Activated T-helper 2 cell treated with anti-CD3 and anti-CD28 coated beads, Interferon-gamma antibody, Interleukin-2, Interleukin-4, amounts not matched to agents 10 μg/mL and 5 μg/mL and 100 μg/mL, durations not matched to agents 14 hours and 24 hours and 36 hours (primary cell): Measurements from ENCODE around the gene SCO1. TPM values are rescaled to one million over a fixed set of nuclear protein-coding genes. Genes with fewer than 3 reads are reported as not detected.

Experiments
- DNase-seq: peaks from one replicate; pipeline ENCODE4 v3.0.0; 2021; ENCODE audit warnings: low spot score
- H3K27ac Mint-ChIP-seq: one replicate; pipeline ENCODE4 v1.8.0; 2021; ENCODE audit warnings: mixed read lengths
- H3K27me3 Mint-ChIP-seq: one replicate; pipeline ENCODE4 v1.8.0; 2021; ENCODE audit warnings: low read depth, mixed read lengths
- H3K36me3 Mint-ChIP-seq: one replicate; pipeline ENCODE4 v1.8.0; 2021; ENCODE audit warnings: low read depth, mixed read lengths
- H3K4me1 Mint-ChIP-seq: one replicate; pipeline ENCODE4 v1.8.0; 2021; ENCODE audit warnings: low read depth, mixed read lengths
- H3K4me3 Mint-ChIP-seq: one replicate; pipeline ENCODE4 v1.8.0; 2021; ENCODE audit warnings: low read depth, mild to moderate bottlenecking, moderate library complexity, mixed read lengths
- H3K9me3 Mint-ChIP-seq: one replicate; pipeline ENCODE4 v1.8.0; 2021; ENCODE audit warnings: mixed read lengths
- intact Hi-C: fragments of 100-400 bp; cut with micrococcal nuclease; formaldehyde crosslinking; loops from one replicate; pipeline ENCODE4 v1.15.1; 2023
- total RNA-seq: library from RNA; stranded (reverse); gene quantifications from 2 replicates; pipeline ENCODE4 v1.2.3, GENCODE V29; 2022

The SCO1 gene
- total RNA-seq, 1 donor from 2014 or later, result 35.4 TPM

DNA sequence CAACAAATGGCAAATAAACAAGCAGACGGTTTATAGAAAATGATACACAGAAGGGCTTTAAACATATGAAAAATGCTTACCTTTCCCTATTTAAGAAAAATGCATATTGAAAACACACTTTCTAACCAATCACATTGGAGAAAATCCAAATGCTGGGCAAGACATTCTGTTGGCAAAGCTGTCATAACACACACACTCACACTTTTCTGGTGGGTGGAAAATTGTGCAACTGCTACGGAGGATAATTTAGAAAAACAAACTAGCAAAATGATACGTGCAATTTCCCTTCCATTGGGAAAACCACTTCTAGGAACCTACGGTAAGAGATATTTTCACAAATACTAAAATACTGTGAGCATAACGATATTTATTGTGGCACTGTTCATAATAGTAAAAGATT lies 30.4 kb downstream of the SCO1 start:
- H3K27me3 Mint-ChIP-seq, result no peaks in the 10 kb centered on the region
- H3K4me3 Mint-ChIP-seq, result no peak overlapping the region
- H3K27ac Mint-ChIP-seq, result no peak overlapping the region
- no peak for DNase-seq
- no peaks in the 10 kb centered on the region for H3K9me3 Mint-ChIP-seq
- no peaks in the 10 kb centered on the region for H3K36me3 Mint-ChIP-seq
- H3K4me1 Mint-ChIP-seq, result no peaks in the 10 kb centered on the region
- intact Hi-C loops, result no loop called here

DNA sequence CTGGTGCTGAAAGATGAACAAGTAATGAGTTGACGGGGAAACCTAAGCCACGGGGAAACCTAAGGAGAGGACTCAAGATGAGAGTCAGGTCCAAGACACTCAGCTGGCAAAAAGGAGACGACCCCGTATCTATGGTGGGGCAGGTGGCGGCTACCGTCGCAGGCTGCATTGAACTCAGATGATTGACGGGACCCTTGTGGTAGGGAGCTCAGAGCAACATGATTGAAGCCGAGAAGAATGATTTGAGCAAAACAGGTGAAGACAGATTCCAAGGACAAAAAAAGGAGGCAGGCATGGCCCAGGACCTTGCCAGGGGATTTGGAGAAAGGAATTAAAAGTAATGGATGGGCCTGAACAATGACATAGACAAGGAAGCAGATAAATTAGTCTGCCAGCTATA lies 32.8 kb downstream of the SCO1 start:
- no peaks in the 10 kb centered on the region for H3K27me3 Mint-ChIP-seq
- no peaks in the 10 kb centered on the region for H3K9me3 Mint-ChIP-seq
- no peak overlapping the region for H3K27ac Mint-ChIP-seq
- intact Hi-C loops, result no loop called here
- H3K4me3 Mint-ChIP-seq, result no peak overlapping the region
- DNase-seq, result no peak
- no peaks in the 10 kb centered on the region for H3K4me1 Mint-ChIP-seq
- H3K36me3 Mint-ChIP-seq, result no peaks in the 10 kb centered on the region

DNA sequence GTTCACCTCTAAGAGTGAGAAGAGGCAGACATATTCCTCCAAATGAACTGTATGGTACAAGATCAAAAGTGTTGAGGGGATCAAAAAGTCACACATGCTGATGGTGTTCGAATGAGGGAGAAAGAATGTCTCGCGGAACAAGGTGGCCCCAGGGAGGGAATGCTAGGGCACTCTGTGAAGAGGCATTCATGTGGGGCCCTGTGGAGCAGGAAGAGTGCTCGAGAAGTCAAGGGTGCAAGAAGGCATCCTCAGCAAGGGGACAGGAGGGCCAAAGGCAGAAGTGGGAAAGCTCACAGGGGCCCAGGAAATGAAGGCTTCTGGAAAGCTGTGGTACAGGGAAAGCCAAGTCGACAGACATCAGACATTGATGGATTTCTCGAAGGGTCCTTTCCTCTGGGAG lies 34.1 kb downstream of the SCO1 start:
- no peaks in the 10 kb centered on the region for H3K9me3 Mint-ChIP-seq
- no peaks in the 10 kb centered on the region for H3K4me1 Mint-ChIP-seq
- no peaks in the 10 kb centered on the region for H3K27me3 Mint-ChIP-seq
- H3K4me3 Mint-ChIP-seq, result no peak overlapping the region
- DNase-seq, result no peak
- H3K27ac Mint-ChIP-seq, result no peak overlapping the region
- intact Hi-C loops, result no loop called here
- no peaks in the 10 kb centered on the region for H3K36me3 Mint-ChIP-seq

DNA sequence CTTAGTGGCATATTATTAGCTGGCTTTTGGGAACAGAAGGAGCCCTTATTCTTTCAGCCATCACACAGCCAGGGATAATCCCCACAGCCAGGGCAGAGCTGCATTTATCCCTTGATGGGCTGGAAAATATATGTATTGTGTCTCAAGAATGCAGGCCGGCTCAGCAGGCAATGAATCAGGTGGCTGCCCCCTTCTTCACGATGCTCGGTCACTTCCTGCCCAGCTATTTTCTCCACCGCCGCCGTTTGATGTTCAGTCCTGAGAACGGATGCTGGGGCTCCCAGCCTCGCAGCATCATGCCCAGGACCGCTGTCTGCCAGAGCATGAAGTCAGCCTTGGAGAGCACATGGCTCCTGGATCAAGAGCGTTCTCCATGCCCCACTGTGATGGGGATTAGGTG lies 35.9 kb downstream of the SCO1 start:
- Mint-ChIP-seq H3K4me3 (no peak overlapping the region), H3K9me3 (no peaks in the 10 kb centered on the region), H3K4me1 (no peaks in the 10 kb centered on the region), H3K36me3 (no peaks in the 10 kb centered on the region), H3K27ac (no peak overlapping the region), H3K27me3 (no peaks in the 10 kb centered on the region)
- intact Hi-C loops, result no loop called here
- DNase-seq, result no peak

DNA sequence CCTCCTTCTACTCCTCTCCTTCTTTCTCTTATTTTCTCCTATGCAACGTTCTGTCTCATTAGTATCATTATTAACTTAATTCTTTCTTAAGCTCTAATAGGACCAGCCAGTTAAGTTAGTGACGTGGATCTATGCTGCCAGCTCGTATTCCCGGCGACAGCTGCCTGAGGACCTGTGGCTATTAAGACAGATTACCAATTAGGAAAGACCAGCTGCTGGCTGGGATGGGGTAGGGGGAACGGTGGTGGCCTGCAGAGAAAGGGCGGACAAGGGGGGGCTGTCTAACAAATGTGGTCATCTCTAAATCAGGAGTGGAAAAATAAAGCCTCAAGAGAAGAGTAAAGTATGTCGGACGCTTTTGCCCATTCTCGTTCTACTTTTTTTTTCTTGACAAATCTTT lies 39.5 kb downstream of the SCO1 start:
- Mint-ChIP-seq H3K4me3 (no peak overlapping the region), H3K27ac (no peak overlapping the region), H3K9me3 (no peaks in the 10 kb centered on the region), H3K36me3 (no peaks in the 10 kb centered on the region), H3K4me1 (peaks cover 5% of the 10 kb centered on the region), H3K27me3 (no peaks in the 10 kb centered on the region)
- DNase-seq, result no peak
- intact Hi-C loops, result no loop called here

DNA sequence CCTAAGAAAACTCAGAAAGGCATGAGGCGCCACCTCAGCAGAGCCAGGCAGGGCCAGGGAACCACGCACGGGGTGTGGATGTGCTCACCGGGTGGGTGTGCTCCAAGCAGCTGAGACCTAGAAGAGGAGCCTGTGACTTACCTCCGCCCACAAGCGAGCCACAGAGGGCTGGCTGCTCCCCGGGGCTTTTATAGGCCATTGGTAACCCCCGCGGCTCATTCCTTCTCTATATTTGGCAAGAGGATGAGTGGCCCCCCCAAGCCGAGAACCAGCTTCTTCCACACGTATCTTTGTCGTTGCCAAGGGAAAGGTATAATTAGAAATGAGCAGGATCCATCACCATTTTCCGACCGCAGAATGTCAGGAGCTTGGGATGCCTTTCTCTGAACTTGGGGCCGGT lies 40.2 kb downstream of the SCO1 start, which contains the start of gene MYH3:
Gene MYH3, minus strand, starts transcription at position 162 of the 400 bp plus-strand sequence. CDS start 2,245 bp downstream, outside the sequence.
- no peaks in the 10 kb centered on the region for H3K36me3 Mint-ChIP-seq
- H3K4me3 Mint-ChIP-seq, result no peak within 1 kb of the TSS
- intact Hi-C loops, result no loop called here
- no peak within 1 kb of the TSS for H3K27ac Mint-ChIP-seq
- DNase-seq, result no peak
- H3K4me1 Mint-ChIP-seq, result peaks cover 8% of the 10 kb centered on the region
- no peaks in the 10 kb centered on the region for H3K27me3 Mint-ChIP-seq
- no peaks in the 10 kb centered on the region for H3K9me3 Mint-ChIP-seq

DNA sequence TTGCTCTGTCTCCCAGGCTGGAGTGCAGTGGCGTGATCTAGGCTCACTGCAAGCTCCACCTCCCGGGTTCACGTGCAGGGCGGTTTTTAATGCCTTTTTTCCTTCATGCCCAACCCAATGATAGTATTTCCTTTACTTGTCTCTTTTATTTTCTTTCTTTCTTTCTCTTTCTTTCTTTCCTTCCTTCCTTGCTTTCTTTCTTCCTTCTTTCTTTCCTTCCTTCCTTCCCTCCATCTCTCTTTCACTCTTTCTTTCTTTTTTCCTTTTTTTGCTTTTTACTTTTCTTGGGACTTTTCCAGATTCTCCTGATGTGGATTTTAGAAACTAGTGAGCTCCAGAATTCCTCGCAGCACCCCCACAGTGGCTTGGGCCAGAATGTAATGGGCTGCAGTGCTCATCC lies 43.3 kb downstream of the SCO1 start:
- H3K36me3 Mint-ChIP-seq, result no peaks in the 10 kb centered on the region
- intact Hi-C loops, result no loop called here
- no peak overlapping the region for H3K27ac Mint-ChIP-seq
- no peaks in the 10 kb centered on the region for H3K27me3 Mint-ChIP-seq
- no peaks in the 10 kb centered on the region for H3K9me3 Mint-ChIP-seq
- peaks cover 9% of the 10 kb centered on the region for H3K4me1 Mint-ChIP-seq
- DNase-seq, result no peak
- H3K4me3 Mint-ChIP-seq, result no peak overlapping the region

DNA sequence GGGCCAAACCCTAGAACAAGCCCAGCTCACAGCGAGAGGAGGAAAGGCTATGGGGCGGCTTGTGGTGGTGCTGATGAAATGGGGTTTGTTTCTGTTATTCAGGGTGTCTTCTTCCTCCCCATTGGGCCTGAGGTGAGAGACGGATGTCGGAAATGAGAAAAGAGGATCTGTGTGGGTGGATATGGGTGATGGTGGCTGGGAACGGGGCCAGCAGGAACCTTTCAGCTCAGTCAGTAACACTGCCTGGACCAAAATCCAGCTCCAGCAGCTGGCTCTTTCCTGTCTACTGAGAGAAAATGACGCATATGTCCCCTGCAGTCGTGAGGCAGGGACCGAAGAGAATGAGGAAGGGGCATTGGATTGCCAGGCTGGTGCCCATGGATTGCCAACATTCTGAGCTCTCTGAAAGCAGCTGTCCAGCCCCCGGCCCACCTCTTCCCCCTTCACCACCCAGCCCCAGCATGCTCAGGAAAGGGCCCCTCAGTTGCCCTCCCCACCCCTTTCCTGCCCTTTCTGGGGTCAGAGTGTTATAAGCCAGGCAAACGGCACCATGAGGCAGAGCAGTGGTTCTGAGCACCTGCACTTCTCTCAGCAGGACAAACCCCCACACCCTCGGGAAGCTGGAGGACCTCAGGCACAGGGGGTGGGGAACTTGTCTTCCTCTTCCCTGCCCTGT lies 44.2 kb downstream of the SCO1 start:
- no peaks in the 10 kb centered on the region for H3K36me3 Mint-ChIP-seq
- intact Hi-C loops, result no loop called here
- no peak for DNase-seq
- H3K4me1 Mint-ChIP-seq, result peaks cover 9% of the 10 kb centered on the region
- H3K27me3 Mint-ChIP-seq, result no peaks in the 10 kb centered on the region
- H3K27ac Mint-ChIP-seq, result peak overlapping the region; percentile 40
- no peaks in the 10 kb centered on the region for H3K9me3 Mint-ChIP-seq
- H3K4me3 Mint-ChIP-seq, result no peak overlapping the region

DNA sequence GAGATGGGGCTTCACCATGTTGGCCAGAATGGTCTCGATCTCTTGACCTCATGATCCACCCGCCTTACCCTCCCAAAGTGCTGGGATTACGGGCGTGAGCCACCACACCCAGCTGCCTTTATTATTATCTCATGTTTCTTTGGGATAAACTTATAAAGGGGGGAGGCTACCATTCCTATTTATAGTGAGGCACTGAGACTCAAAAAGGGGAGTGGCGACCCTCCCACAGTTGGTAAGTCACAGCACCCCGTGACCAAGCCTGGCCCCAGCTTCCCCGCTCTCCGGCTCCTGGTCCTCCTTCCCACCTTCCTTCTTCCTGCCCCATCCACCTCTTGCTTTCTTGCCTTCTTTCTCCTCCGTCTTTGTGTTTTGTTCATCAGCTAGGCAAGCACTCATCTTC lies 45.4 kb downstream of the SCO1 start:
- Mint-ChIP-seq H3K9me3 (no peaks in the 10 kb centered on the region), H3K4me3 (no peak overlapping the region), H3K4me1 (peaks cover 9% of the 10 kb centered on the region), H3K36me3 (no peaks in the 10 kb centered on the region), H3K27ac (no peak overlapping the region), H3K27me3 (no peaks in the 10 kb centered on the region)
- intact Hi-C loops, result no loop called here
- DNase-seq, result no peak

DNA sequence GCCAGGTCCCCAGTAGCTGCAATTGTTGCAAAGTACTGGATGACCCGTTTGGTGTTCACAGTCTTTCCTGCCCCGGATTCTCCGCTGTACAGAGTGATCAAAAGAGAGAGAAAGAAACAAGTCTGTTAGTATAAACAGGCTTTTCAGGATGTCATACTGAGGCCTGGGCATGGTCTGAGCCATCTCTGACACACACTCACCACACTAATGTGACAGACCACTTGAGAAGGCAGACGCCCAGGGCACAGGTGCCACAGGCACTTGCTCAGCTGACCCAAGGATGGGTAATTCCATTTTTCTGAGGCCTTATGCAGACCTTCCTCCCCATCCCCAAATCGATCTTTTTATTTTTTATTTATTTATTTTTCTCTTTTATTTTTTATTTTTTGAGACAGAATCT lies 47.7 kb downstream of the SCO1 start:
- peaks cover 9% of the 10 kb centered on the region for H3K4me1 Mint-ChIP-seq
- no peak overlapping the region for H3K27ac Mint-ChIP-seq
- no peaks in the 10 kb centered on the region for H3K36me3 Mint-ChIP-seq
- intact Hi-C loops, result loop anchor here (5.0 to 10.0 kb wide), 2 partner anchors 33 to 1335 kb away; no protein-coding TSS in a partner anchor
- H3K9me3 Mint-ChIP-seq, result no peaks in the 10 kb centered on the region
- H3K27me3 Mint-ChIP-seq, result no peaks in the 10 kb centered on the region
- H3K4me3 Mint-ChIP-seq, result no peak overlapping the region
- DNase-seq, result no peak

DNA sequence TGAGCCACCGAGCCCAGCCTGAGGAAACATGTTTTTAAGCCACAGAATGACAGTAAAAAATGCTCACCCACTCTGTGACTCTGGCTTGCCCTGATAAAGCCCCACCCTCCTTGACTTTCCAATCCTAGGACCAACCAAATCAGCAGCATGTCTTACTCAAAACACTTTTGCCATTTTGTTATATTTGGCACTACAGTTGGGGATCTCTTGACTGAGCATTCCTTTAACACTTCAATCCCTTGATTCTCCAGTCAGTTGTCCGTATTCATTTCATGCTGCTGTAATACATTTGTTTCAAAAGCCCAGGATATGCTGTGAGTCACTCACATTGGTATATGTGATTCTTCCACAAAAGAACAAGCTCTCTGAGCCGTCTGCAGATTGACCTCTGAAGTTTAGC lies 48.4 kb downstream of the SCO1 start:
- Mint-ChIP-seq H3K36me3 (no peaks in the 10 kb centered on the region), H3K4me1 (peaks cover 9% of the 10 kb centered on the region), H3K27me3 (no peaks in the 10 kb centered on the region), H3K27ac (no peak overlapping the region), H3K9me3 (no peaks in the 10 kb centered on the region), H3K4me3 (no peak overlapping the region)
- no peak for DNase-seq
- intact Hi-C loops, result loop anchor here (5.0 to 10.0 kb wide), 2 partner anchors 33 to 1336 kb away; no protein-coding TSS in a partner anchor

DNA sequence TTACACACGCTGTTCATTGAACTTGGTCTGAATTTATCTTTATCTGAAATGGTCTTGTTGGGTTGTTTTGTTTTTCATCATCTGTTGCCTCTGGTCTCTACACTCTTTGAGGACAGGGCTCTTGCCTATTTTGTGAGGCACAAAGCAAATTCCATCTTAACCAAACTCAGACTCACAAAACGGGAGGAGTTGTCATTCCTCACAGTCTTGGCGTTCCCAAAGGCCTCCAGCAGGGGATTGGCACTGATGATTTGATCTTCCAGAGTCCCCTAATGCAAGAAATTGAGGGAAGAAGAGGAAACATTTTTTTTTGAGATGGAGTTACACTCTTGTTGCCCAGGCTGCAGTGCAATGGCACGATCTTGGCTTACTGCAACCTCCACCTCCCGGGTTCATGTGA lies 49.0 kb downstream of the SCO1 start:
- no peak for DNase-seq
- Mint-ChIP-seq H3K27me3 (no peaks in the 10 kb centered on the region), H3K9me3 (no peaks in the 10 kb centered on the region), H3K27ac (no peak overlapping the region), H3K4me1 (peaks cover 6% of the 10 kb centered on the region), H3K36me3 (no peaks in the 10 kb centered on the region), H3K4me3 (no peak overlapping the region)
- intact Hi-C loops, result loop anchor here (5.0 to 10.0 kb wide), 2 partner anchors 34 to 1336 kb away; no protein-coding TSS in a partner anchor

DNA sequence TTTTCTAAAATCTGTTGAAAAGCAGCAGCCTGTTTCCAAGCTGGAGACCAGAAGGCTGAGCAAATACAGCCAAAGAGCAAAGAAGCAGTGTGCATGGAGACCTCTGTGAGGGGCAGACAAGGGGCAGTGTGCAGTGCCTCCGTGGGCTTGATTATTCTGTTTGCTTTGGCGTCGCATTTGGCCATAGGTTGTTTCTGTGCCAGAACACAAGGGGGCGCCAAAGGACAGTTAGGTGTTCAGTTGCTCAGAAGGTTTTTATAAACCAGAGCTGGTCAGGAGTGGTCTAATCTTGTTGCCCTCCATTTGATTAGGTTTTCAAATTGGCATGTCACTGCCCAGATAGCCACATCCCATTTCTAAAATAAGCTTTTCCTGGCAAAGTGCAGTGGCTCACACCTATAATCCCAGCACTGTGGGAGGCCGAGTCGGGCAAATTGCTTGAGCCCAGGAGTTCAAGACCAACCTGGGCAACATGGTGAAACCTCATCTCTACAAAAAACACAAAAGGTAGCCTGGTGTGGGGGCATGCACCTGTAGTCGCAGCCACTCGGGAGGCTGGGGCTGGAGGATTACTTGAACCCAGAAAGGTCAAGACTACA lies 50.8 kb downstream of the SCO1 start:
- Mint-ChIP-seq H3K27ac (no peak overlapping the region), H3K36me3 (no peaks in the 10 kb centered on the region), H3K4me1 (no peaks in the 10 kb centered on the region), H3K4me3 (no peak overlapping the region), H3K9me3 (no peaks in the 10 kb centered on the region), H3K27me3 (no peaks in the 10 kb centered on the region)
- DNase-seq, result peak; percentile 58
- intact Hi-C loops, result loop anchor here (1.0 to 10.0 kb wide), 3 partner anchors 36 to 1338 kb away; no protein-coding TSS in a partner anchor
